Subcutaneous adipose tissue (tissue), 4 donors: ENCODE measurements around the gene HOXA4. TPM values are rescaled to one million over a fixed set of nuclear protein-coding genes. Genes with fewer than 3 reads are reported as not detected.

Source experiments
- CTCF ChIP-seq: fragments of 450-650 bp; IDR thresholded peaks from one replicate; pipeline ENCODE4 v1.5.1; 2016; ENCODE audit warnings: low read depth, mild to moderate bottlenecking, control low read depth, antibody characterized with exemption, moderate library complexity
- total RNA-seq, 4 donors: library from RNA; depleted of rRNA; stranded (reverse); fragments of >200 nt; gene quantifications; one replicate each; pipeline ENCODE4 v1.1.0, GENCODE V29; 2016

The HOXA4 gene
- total RNA-seq, 4 donors from 2014 or later = 1.2 to 2.4 (median 1.5) TPM; not detected in 1

DNA sequence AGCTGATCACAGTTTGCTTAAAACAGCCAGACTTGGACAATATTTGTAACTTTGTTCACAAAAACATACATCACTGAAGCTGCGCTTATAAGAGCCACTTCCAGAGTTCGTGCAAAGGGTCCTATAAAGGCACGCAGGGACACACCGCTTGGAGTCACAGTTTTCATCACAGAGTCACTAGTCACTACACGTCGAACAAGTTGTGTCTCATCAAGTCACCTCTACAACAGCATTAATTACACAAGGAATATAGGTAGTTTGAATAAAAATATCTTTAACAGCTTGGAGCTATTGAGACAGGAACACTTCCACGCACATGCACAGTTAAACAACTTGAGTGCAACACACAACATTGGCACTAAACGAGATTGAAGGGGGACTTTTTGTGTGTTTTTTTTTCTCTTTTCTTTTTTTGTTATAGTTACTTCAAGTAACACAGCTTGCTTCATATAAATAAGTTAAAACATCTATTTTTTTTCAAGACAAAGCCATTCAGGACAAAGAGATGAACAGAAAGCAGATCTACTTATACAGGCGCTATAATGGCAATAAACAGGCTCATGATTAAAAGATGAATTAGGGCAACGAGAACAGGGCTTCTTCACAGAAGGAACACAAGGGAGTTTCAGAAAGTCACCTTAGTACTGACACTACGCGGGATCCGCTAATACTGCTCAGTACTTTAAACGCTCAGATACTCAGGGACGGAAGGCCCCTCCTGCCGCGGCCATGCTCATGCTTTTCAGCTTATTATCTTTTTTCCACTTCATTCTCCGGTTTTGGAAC lies 10.8 kb upstream of the HOXA4 start:
- TF ChIP-seq CTCF = no peak

GRCh38 chr7:27140126-27140857 lies 9.7 kb upstream of the HOXA4 start:
- TF ChIP-seq CTCF = no peak

DNA sequence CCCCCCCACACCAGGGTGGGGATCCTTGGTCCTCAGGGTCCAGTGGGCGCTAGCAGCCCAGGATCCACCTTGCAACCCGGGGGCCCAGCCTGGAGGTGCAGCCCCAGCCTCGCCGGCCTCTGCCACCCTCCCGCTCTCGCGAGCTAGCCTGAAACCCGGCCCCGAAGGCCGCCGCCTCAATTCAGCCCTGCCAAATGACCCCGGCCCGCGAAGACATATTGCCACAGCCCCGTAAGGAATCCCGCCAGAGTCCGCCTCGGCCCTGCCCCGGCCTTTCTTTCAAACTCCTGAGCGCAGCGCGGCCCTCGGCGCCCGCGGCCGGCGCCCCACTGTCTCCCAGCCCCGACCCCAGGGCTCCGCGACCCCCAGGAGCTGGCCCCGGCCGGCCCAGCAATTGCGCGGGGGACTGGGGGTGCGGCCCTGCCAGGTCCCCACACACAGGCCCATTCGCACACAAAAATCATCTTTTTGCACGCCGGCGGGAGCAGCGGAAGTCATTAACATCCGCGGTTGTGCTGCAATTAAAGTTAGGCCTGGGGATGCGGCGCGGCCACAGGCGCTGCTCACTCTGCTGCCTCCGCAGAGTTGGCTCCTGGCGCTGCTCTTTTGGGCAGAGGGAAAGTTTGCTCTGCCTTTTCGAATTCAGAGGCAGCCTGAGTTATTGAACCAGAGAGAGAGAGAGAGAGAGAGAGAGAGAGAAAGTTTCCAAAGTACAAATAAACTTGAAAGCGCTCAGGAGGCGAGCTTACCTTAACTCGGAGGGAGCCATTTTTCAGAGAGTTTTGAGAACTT lies 9.0 kb upstream of the HOXA4 start:
- no peak for TF ChIP-seq CTCF

GRCh38 chr7:27138985-27139333 lies 8.4 kb upstream of the HOXA4 start:
- no peak for TF ChIP-seq CTCF

DNA sequence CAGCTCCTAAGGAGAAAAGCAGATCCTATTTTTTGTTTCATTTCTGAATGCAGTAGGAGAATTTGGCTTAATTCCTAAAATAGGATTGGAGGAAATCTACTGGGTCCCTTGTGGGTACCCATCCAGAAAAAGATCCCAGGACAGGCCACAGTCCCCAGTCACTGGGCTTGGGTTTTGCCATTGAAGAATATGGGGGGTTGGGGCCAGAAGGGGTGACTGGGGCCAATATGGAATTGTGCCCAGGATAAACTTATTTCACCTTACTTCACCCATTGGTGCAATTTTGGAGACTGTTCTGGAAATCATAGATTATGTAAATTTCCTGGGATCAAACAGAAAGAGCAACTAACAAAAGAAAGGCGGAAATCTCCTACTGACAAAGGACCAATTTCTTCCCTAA lies 7.9 kb upstream of the HOXA4 start:
- TF ChIP-seq CTCF = no peak

DNA sequence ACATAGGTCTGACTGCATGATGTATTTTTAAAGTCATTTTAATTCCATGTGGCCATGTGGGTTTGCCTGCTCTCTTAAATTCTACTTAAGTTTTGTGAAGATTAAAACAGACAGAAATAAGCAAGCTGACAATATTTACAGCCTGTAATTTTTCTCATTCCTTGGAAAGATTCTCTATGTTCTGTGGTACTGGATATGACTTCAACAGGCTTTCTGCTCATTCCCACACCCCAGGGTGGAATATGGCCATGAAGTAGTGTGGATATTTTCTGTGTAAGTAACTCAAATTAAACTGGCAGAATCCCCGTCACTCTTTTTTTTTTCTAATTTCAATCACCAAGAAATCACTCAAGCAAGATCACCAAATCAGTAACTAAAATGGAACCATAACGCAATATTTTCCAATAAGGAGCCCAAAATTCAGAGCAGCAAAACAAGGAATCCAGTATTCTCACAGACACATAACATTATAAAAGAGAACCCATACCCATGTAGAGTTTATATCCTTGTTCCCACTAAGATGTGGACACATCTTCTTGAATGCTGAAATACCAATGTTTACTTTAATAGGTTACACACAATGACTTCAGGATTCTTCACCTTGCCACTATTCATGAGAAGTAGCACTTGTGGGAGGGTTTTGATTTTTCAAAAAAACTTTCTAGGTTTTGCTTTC lies 7.2 kb upstream of the HOXA4 start:
- no peak for TF ChIP-seq CTCF
